SH-SY5Y (cell line): Measurements from ENCODE around the gene EPB41L4B.

Experiments
- GATA2 ChIP-seq: IDR thresholded peaks from 2 replicates; pipeline ENCODE4 v1.6.1; 2011; ENCODE audit warnings: mild to moderate bottlenecking, low read depth, low read length
- GATA3 ChIP-seq: IDR thresholded peaks from 2 replicates; pipeline ENCODE4 v1.6.1; 2011; ENCODE audit warnings: low read depth, mild to moderate bottlenecking, low read length, moderate library complexity

The EPB41L4B gene

GRCh38 chr9:109274884-109275730 lies 45.8 kb downstream of the EPB41L4B start:
- no peak for TF ChIP-seq GATA3

DNA sequence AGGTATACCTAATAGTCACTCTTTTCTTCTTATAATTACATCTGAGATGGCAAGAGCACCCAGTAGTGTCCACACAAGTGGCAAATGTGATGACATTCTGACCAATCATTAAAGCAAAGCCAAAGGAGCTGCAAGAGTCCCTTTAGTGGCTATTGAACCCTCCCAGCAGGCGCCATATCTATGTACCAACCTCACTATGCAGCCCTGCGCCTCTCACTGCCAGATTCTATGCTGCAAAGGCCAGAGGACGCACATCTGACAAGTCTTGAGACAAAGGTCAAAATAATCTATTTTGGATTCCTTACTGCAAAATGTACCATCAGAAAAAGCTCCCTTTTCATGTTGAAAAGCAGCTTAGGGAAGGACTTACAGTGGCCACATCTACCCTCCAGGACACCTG lies 47.0 kb downstream of the EPB41L4B start:
- no peak for TF ChIP-seq GATA2
- no peak for TF ChIP-seq GATA3

GRCh38 chr9:109272745-109273144 lies 48.1 kb downstream of the EPB41L4B start:
- no peak for TF ChIP-seq GATA2
- no peak for TF ChIP-seq GATA3

- TF ChIP-seq GATA2: no peak
- TF ChIP-seq GATA3: no peak
These were observed 48.8 kb downstream of the EPB41L4B start for GRCh38 chr9:109272045-109272444.

DNA sequence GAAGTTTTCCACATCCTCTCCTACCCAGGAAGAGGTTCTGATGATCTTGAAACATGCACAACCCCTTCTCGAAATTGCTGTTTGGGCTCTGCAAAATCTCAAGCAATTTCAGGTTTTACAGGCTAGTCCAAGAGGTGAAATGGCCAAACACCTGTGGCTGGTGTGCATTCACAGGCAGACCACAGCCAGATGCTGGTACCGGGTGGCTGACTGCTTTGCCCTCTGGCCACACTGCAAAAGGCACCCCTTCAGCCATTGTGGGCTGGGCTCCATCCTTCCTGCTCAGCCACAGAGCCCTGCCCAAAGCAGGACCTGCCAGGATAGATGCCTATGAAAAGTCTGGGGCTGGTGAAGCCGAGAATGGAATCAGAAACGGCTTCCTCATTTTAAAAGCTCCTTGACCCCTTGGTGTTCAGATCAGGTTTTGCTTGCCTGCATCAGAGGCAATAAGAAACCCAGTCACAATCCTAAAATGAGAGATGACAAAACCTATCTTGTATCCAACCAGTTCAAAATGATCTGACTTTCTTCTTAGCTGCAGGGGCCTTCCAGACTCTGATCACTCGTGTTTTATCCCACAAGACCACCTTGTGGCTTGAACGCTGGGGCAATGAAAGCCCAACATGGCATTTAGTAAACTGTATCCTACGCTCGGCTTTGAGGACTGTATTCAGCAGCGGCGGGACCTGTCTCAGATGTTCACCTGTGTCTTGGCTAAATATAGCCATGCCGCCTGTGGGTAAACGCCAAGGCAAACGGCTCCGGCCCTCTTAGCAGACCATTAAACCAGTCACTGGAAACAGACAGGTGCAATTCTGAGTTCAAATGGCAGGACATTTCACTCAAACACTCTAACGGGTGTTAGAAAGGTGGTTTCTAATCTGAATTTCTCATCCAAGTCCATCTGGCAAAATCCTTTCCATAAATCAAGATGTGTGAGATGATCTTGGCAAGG lies 49.6 kb downstream of the EPB41L4B start:
- TF ChIP-seq GATA2 (no peak), GATA3 (no peak)

GRCh38 chr9:109270441-109270840 lies 50.4 kb downstream of the EPB41L4B start:
- TF ChIP-seq GATA2: no peak
- TF ChIP-seq GATA3: no peak

DNA sequence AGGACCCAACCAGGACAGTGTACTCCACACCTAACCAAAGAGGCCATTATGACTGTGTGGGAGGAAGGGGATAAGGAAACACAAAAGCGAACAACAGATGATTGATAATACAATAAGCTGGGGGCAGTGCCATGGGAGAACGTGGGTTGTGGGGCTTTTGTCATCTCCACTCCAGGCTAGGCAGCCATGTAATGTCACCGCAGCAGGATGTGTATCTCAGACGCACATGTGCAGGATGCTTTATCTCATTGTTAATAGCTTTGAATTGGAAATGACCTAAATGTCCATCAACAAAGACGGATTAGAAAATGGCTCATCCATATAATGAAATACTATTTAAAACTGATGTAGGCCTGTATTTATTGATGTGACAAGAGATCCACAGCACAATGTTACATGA lies 51.0 kb downstream of the EPB41L4B start:
- TF ChIP-seq GATA2 (peak; percentile 65), GATA3 (no peak)

- TF ChIP-seq GATA2: no peak
- no peak for TF ChIP-seq GATA3
These were observed 51.8 kb downstream of the EPB41L4B start for GRCh38 chr9:109269081-109269480.

DNA sequence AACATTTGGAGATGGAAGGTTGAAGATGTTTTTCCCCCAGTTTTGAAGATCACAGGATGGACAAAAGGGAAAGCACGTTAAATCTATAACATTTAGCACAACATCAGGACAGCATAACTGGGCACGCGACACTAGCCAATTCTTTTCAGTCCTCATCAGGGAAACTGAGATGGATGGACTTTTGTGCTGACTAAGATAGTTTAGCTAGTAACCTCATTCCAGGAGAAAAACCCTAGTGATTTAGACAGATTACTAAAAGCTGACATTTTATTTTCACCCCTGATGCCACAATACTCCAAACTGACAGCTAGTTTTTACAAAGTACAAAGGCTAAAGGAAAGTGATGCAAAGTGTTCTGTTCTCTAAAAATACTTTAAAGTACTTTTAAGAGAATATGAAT lies 53.3 kb downstream of the EPB41L4B start:
- TF ChIP-seq GATA2 (no peak), GATA3 (no peak)

- no peak for TF ChIP-seq GATA3
These were observed 55.8 kb downstream of the EPB41L4B start for GRCh38 chr9:109264877-109265587.

DNA sequence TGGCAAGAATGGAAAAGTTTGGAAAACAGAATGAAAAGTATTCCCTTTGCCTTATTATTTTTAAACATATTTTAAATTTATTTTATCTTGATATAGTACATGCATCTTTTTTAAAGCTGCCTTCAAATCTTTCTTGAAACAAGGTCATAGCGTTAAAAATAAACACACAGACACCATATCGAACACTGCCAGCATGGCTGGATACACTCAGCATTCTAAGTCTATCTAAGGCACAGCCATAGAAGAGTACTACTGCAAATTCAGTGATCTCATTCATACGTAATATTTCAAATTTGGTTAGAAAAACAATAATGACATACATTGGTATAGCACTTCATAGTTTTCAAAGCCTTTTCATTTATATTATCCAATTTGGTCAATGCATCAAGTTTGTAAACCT lies 57.5 kb downstream of the EPB41L4B start:
- TF ChIP-seq GATA2 (no peak), GATA3 (no peak)

GRCh38 chr9:109258481-109259302 lies 62.2 kb downstream of the EPB41L4B start:
- TF ChIP-seq GATA3 (no peak), GATA2 (no peak)

- TF ChIP-seq GATA2 (no peak), GATA3 (no peak)
These were observed 64.5 kb downstream of the EPB41L4B start for GRCh38 chr9:109256336-109256735.
